ENCODE data around the gene MYOCOS.
"Not testable (repeated sequence)": the region's sequence is repeated elsewhere in the genome, so short reads cannot be mapped to it uniquely, and the experiment has no call there.

MYOCOS gene

DNA sequence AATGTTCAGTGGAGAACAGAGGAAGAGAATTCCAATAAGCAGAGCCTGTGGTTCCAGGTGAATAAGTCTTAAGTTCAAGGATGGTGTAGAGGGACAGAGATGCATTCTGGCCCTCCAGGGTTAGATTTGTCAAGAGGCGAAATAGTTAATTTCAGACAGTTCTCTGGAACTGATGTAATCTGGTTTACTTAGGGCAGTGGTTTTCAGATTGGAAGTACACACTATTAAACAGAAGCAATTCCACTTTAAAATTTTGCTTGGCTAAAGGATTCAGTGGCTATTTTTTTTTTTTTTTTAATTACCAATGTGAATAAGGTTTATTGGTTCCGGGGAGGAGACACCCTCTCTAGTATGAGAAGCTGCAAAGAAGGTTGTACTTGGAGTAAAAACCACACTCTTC lies 25.3 kb upstream of the MYOCOS start:
- no peaks in the 10 kb centered on the region for H3K9me3 ChIP-seq (ENCODE audit: control insufficient read depth in 2 of 2, low read length in 2 of 2)
- peaks cover 10 to 12% of the 10 kb centered on the region in 2 donors for H3K36me3 ChIP-seq (ENCODE audit: control insufficient read depth in 2 of 2, insufficient read depth in 2 of 2, low read length in 2 of 2)
- H3K4me1 ChIP-seq (ENCODE audit: control insufficient read depth, insufficient read depth, low read length): no peaks in the 10 kb centered on the region
- H3K27ac ChIP-seq (ENCODE audit: low read length): no peak overlapping the region
- H3K4me3 ChIP-seq (ENCODE audit: low read length in 2 of 2): no peak overlapping the region
- H3K9ac ChIP-seq (ENCODE audit: low read length in 2 of 2): no peak overlapping the region
- no peaks in the 10 kb centered on the region for H3K27me3 ChIP-seq (ENCODE audit: control insufficient read depth in 1 of 2, insufficient read depth in 2 of 2, low read length in 2 of 2)

DNA sequence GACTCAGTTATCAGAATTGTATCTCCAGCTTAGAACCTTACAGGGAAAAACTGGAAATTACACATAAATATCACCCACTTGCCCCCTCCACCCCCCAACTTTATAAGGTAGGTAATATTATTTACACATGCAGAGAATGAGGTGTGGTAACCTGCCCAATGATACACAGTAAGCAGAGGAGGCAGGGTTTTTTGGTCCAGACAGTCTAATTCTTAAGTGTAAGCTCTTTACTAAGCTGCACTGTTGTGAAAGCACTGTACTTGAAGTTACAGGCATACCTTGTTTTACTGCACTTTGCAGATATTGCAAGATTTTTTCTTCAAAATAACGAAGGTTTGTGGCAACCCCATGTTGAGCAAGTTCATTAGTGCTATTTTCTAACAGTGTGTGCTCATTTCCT lies 24.8 kb upstream of the MYOCOS start:
- Histone ChIP-seq H3K27ac (ENCODE audit: low read length) (no peak overlapping the region), H3K36me3 (ENCODE audit: control insufficient read depth in 2 of 2, insufficient read depth in 2 of 2, low read length in 2 of 2) (peaks cover 6 to 7% of the 10 kb centered on the region in 2 donors), H3K4me1 (ENCODE audit: control insufficient read depth, insufficient read depth, low read length) (no peaks in the 10 kb centered on the region), H3K4me3 (ENCODE audit: low read length in 2 of 2) (no peak overlapping the region), H3K27me3 (ENCODE audit: control insufficient read depth in 1 of 2, insufficient read depth in 2 of 2, low read length in 2 of 2) (no peaks in the 10 kb centered on the region), H3K9me3 (ENCODE audit: control insufficient read depth in 2 of 2, low read length in 2 of 2) (no peaks in the 10 kb centered on the region), H3K9ac (ENCODE audit: low read length in 2 of 2) (no peak overlapping the region)

DNA sequence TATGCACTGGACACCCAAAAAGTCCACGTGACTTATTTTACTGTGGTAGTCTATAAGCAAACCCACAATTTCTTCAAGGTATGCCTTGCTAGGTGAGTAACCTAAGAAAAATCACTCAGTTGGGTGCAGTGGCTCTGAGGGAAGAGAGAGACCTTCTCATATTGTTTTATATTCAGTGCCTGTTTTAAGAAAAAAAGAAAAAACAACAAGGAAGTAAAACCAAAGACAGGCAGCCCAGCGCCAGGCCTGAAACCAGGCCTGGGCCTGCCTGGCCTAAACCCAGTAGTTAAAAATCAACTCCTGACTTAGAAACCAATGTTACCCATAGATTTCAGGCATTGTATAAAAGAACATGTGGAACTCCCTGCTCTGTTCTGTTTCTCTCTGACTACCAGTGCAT lies 21.7 kb upstream of the MYOCOS start:
- not testable (repeated sequence) for H3K4me1 ChIP-seq (ENCODE audit: control insufficient read depth, insufficient read depth, low read length); H3K4me3 ChIP-seq (ENCODE audit: low read length in 2 of 2); H3K9ac ChIP-seq (ENCODE audit: low read length in 2 of 2); H3K27me3 ChIP-seq (ENCODE audit: control insufficient read depth in 1 of 2, insufficient read depth in 2 of 2, low read length in 2 of 2); H3K36me3 ChIP-seq (ENCODE audit: control insufficient read depth in 2 of 2, insufficient read depth in 2 of 2, low read length in 2 of 2); H3K9me3 ChIP-seq (ENCODE audit: control insufficient read depth in 2 of 2, low read length in 2 of 2); H3K27ac ChIP-seq (ENCODE audit: low read length)

DNA sequence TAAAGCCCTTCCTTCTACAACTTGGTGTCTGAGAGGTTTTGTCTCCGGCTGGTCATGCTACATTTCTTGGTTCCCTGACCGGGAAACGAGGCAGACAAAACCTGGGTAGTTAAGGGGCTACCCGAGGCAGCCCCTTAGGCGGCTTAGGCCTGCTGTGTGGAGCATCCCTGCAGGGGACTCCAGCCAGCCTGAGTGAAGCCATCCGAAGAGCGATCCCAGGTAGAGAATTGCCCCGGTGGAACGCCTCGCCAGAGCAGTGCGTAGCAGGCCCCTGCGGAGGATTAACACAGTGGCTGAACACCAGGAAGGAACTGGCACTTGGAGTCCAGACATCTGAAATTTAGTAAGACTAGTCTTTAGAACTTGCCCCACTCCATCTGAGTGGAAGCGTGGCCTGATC lies 21.2 kb upstream of the MYOCOS start:
- Histone ChIP-seq H3K9me3 (ENCODE audit: control insufficient read depth in 2 of 2, low read length in 2 of 2) (no peaks in the 10 kb centered on the region), H3K36me3 (ENCODE audit: control insufficient read depth in 2 of 2, insufficient read depth in 2 of 2, low read length in 2 of 2) (no peaks in the 10 kb centered on the region), H3K27me3 (ENCODE audit: control insufficient read depth in 1 of 2, insufficient read depth in 2 of 2, low read length in 2 of 2) (no peaks in the 10 kb centered on the region), H3K9ac (ENCODE audit: low read length in 2 of 2) (no peak overlapping the region), H3K27ac (ENCODE audit: low read length) (no peak overlapping the region), H3K4me1 (ENCODE audit: control insufficient read depth, insufficient read depth, low read length) (no peaks in the 10 kb centered on the region), H3K4me3 (ENCODE audit: low read length in 2 of 2) (no peak overlapping the region)

DNA sequence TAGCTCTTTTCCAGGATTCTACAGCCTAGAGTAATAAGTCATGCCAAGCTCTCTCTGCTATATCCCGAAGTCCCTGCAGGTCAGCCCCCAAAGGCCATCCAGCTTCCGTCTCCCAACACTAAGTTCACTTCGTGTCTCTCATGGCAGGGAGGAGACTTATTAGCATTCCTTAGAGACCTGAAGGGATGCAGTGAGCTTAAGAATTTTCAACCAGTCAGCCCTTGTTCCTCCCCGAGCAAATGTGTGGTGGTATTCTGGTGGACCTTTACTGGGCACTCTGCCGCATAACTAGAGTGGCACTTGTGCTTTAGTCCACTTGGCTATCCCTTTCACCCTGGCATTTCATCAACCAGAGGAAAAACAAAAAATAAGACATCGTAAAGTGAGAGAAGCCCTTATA lies 19.0 kb upstream of the MYOCOS start:
- H3K27me3 ChIP-seq (ENCODE audit: control insufficient read depth in 1 of 2, insufficient read depth in 2 of 2, low read length in 2 of 2); H3K27ac ChIP-seq (ENCODE audit: low read length); H3K36me3 ChIP-seq (ENCODE audit: control insufficient read depth in 2 of 2, insufficient read depth in 2 of 2, low read length in 2 of 2); H3K9me3 ChIP-seq (ENCODE audit: control insufficient read depth in 2 of 2, low read length in 2 of 2); H3K4me1 ChIP-seq (ENCODE audit: control insufficient read depth, insufficient read depth, low read length); H3K9ac ChIP-seq (ENCODE audit: low read length in 2 of 2); H3K4me3 ChIP-seq (ENCODE audit: low read length in 2 of 2): not testable (repeated sequence)

DNA sequence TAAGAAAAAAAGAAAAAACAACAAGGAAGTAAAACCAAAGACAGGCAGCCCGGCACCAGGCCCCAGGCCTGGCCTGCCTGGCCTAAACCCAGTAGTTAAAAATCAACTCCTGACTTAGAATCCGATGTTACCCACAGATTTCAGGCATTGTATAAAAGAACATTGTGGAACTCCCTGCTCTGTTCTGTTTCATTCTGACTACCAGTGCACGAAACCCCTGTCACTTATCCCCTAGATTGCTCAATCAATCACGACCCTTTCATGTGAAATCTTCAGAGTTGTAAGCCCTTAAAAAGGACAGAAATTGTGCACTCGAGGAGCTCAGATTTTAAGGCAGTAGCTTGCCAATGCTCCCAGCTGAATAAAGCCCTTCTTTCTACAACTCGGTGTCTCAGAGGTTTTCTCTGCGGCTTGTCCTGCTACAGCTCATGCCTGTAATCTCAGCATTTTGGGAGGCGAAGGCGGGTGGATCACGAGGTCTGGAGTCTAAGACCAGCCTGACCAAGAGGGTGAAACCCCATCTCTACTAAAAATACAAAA lies 15.6 kb upstream of the MYOCOS start:
- Histone ChIP-seq H3K9me3 (ENCODE audit: control insufficient read depth in 2 of 2, low read length in 2 of 2) (no peaks in the 10 kb centered on the region), H3K27me3 (ENCODE audit: control insufficient read depth in 1 of 2, insufficient read depth in 2 of 2, low read length in 2 of 2) (no peaks in the 10 kb centered on the region), H3K9ac (ENCODE audit: low read length in 2 of 2) (no peak overlapping the region), H3K4me3 (ENCODE audit: low read length in 2 of 2) (no peak overlapping the region), H3K36me3 (ENCODE audit: control insufficient read depth in 2 of 2, insufficient read depth in 2 of 2, low read length in 2 of 2) (no peaks in the 10 kb centered on the region), H3K27ac (ENCODE audit: low read length) (no peak overlapping the region), H3K4me1 (ENCODE audit: control insufficient read depth, insufficient read depth, low read length) (no peaks in the 10 kb centered on the region)

DNA sequence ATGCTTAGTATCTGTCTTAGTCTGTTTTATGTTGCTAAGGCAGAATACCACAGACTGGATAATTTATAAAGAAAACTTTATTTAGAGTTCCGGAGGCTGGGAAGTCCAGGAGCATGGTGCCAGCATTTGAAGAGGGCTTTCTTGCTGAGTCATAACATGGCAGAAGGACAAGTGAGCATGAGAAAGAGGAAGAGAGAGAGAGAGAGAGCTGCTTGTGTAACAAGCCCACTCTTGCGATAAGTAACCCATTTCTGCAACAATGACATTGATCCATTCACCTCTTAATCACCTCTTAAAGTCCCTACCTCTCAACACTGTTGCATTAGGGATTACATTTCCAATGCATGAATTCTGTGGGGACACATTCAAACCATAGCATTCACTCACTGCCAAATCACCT lies 11.7 kb upstream of the MYOCOS start:
- H3K4me1 ChIP-seq (ENCODE audit: control insufficient read depth, insufficient read depth, low read length): no peaks in the 10 kb centered on the region
- H3K4me3 ChIP-seq (ENCODE audit: low read length in 2 of 2): no peak overlapping the region
- no peaks in the 10 kb centered on the region for H3K9me3 ChIP-seq (ENCODE audit: control insufficient read depth in 2 of 2, low read length in 2 of 2)
- no peak overlapping the region for H3K27ac ChIP-seq (ENCODE audit: low read length)
- H3K36me3 ChIP-seq (ENCODE audit: control insufficient read depth in 2 of 2, insufficient read depth in 2 of 2, low read length in 2 of 2): no peaks in the 10 kb centered on the region
- H3K27me3 ChIP-seq (ENCODE audit: control insufficient read depth in 1 of 2, insufficient read depth in 2 of 2, low read length in 2 of 2): no peaks in the 10 kb centered on the region
- no peak overlapping the region for H3K9ac ChIP-seq (ENCODE audit: low read length in 2 of 2)

DNA sequence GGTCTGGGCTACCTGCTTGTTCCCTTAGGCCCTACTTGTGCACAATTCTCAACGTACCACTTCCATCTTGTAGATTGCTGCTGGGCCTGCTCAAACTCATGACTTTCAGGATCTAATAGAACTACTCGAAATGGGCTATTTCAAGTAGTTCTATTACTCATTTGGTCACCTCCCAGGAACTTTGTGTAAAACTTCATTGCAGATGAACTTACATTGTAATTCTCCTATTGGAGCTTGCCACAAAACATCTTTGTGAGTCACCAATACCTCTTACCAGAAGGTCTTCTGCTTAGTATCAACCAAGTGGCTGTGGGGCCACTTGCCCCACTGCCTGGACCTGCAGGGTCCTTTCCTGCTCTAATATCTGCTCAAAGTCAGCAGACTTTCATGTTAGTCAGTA lies 10.7 kb upstream of the MYOCOS start:
- H3K27ac ChIP-seq (ENCODE audit: low read length): no peak overlapping the region
- H3K4me3 ChIP-seq (ENCODE audit: low read length in 2 of 2): no peak overlapping the region
- H3K27me3 ChIP-seq (ENCODE audit: control insufficient read depth in 1 of 2, insufficient read depth in 2 of 2, low read length in 2 of 2): no peaks in the 10 kb centered on the region
- H3K9ac ChIP-seq (ENCODE audit: low read length in 2 of 2): no peak overlapping the region
- H3K36me3 ChIP-seq (ENCODE audit: control insufficient read depth in 2 of 2, insufficient read depth in 2 of 2, low read length in 2 of 2): no peaks in the 10 kb centered on the region
- no peaks in the 10 kb centered on the region for H3K4me1 ChIP-seq (ENCODE audit: control insufficient read depth, insufficient read depth, low read length)
- no peaks in the 10 kb centered on the region for H3K9me3 ChIP-seq (ENCODE audit: control insufficient read depth in 2 of 2, low read length in 2 of 2)

DNA sequence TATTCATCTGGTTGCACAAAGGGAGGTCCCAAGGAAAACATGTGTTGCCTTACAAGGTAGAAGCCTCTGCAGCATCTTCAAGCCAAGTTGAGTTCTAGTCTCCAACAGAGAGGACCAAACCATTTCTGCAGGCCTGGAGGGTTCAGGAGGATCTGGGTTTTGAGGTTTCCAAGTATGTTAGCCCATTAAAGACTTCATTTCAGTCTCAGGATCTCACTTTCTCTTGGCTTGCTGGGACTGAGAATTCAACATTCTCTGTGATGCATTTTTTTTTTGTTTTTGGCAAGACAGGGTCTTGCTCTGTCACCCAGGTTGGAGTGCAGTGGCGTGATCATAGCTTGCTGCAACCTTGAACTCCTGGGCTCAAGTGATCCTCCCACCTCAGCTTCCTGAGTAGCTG lies 8.8 kb upstream of the MYOCOS start:
- Histone ChIP-seq H3K27me3 (ENCODE audit: control insufficient read depth in 1 of 2, insufficient read depth in 2 of 2, low read length in 2 of 2) (no peaks in the 10 kb centered on the region), H3K36me3 (ENCODE audit: control insufficient read depth in 2 of 2, insufficient read depth in 2 of 2, low read length in 2 of 2) (no peaks in the 10 kb centered on the region), H3K4me1 (ENCODE audit: control insufficient read depth, insufficient read depth, low read length) (no peaks in the 10 kb centered on the region)

DNA sequence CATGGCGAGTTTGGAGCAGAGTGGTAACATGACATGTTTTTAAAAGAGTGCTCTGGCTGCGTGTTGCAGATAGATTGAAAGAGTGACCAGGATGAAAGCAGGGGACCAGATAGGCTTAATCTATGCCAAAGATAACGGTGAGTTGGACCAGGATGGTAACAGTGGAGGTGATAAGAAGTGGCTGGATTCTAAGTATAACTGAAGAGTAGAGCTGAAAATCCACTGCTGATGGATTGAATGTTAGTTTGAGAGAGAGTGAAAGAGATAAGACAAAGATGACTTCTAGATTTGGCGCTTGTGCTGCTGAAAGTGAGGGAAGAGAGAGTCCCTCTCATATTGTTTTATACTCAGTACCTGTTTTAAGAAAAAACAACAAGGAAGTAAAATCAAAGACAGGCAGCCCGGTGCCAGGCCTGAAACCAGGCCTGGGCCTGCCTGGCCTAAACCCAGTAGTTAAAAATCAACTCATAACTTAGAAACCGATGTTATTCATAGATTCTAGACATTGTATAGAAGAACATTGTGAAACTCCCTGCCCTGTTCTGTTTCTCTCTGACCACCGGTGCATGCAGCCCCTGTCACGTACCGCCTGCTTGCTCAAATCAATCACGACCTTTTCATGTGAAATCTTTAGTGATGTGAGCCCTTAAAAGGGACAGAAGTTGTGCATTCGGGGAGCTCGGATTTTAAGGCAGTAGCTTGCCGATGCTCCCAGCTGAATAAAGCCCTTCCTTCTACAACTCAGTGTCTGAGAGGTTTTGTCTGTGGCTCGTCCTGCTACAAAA lies 6.7 kb upstream of the MYOCOS start:
- not testable (repeated sequence) for H3K4me3 ChIP-seq (ENCODE audit: low read length in 2 of 2); H3K36me3 ChIP-seq (ENCODE audit: control insufficient read depth in 2 of 2, insufficient read depth in 2 of 2, low read length in 2 of 2); H3K27ac ChIP-seq (ENCODE audit: low read length); H3K9me3 ChIP-seq (ENCODE audit: control insufficient read depth in 2 of 2, low read length in 2 of 2); H3K27me3 ChIP-seq (ENCODE audit: control insufficient read depth in 1 of 2, insufficient read depth in 2 of 2, low read length in 2 of 2); H3K4me1 ChIP-seq (ENCODE audit: control insufficient read depth, insufficient read depth, low read length); H3K9ac ChIP-seq (ENCODE audit: low read length in 2 of 2)

More for the DNA sequence above, 8.8 kb upstream of the MYOCOS start:
- Histone ChIP-seq H3K9ac (ENCODE audit: low read length in 2 of 2) (no peak overlapping the region), H3K27ac (ENCODE audit: low read length) (no peak overlapping the region), H3K9me3 (ENCODE audit: control insufficient read depth in 2 of 2, low read length in 2 of 2) (no peaks in the 10 kb centered on the region), H3K4me3 (ENCODE audit: low read length in 2 of 2) (no peak overlapping the region)

DNA sequence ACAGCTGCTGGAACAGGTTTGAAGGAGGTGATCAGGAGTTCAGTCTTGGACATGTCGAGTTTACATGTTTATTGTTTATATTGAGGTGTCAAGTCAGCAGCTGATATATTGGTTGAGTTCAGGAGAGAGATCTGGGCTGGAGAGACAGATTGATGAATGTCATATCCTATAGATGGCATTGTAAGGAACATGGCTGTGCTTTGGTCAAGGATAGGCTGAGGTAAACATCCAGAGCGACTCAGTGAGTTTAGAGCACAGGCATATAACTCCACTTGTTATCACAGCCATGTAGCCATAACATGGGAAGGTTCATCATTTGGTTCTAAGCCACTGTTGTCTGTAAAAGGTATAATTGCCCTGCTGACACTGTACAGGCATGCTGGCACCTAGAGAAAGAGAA lies 5.5 kb upstream of the MYOCOS start:
- H3K27me3 ChIP-seq (ENCODE audit: control insufficient read depth in 1 of 2, insufficient read depth in 2 of 2, low read length in 2 of 2): no peaks in the 10 kb centered on the region
- H3K9ac ChIP-seq (ENCODE audit: low read length in 2 of 2): no peak overlapping the region
- no peaks in the 10 kb centered on the region for H3K4me1 ChIP-seq (ENCODE audit: control insufficient read depth, insufficient read depth, low read length)
- H3K9me3 ChIP-seq (ENCODE audit: control insufficient read depth in 2 of 2, low read length in 2 of 2): no peaks in the 10 kb centered on the region
- H3K4me3 ChIP-seq (ENCODE audit: low read length in 2 of 2): no peak overlapping the region
- no peaks in the 10 kb centered on the region for H3K36me3 ChIP-seq (ENCODE audit: control insufficient read depth in 2 of 2, insufficient read depth in 2 of 2, low read length in 2 of 2)
- no peak overlapping the region for H3K27ac ChIP-seq (ENCODE audit: low read length)

All from stomach smooth muscle (tissue), 2 donors.